Chondrocyte (in vitro differentiated cells): ENCODE results near the gene ARHGAP26. TPM values are rescaled to one million over a fixed set of nuclear protein-coding genes. Genes with fewer than 3 reads are reported as not detected.

Source experiments
- DNase-seq: peaks from one replicate; pipeline ENCODE4 v3.0.0; 2021; ENCODE audit warnings: mixed read lengths, low spot score
- H3K27ac Mint-ChIP-seq: one replicate; pipeline ENCODE4 v1.8.0; 2021; ENCODE audit warnings: mild to moderate bottlenecking, moderate library complexity, mixed read lengths; ENCODE audit not compliant: unreplicated experiment
- H3K27me3 Mint-ChIP-seq: 2 replicates; pipeline ENCODE4 v1.8.0; 2021; ENCODE audit warnings: low read depth, mixed read lengths
- H3K36me3 Mint-ChIP-seq: 2 replicates; pipeline ENCODE4 v1.8.0; 2021; ENCODE audit warnings: low read depth, mixed read lengths
- H3K4me1 Mint-ChIP-seq: 2 replicates; pipeline ENCODE4 v1.8.0; 2021; ENCODE audit warnings: low read depth, mild to moderate bottlenecking, mixed read lengths
- H3K4me3 Mint-ChIP-seq: one replicate; pipeline ENCODE4 v1.8.0; 2021; ENCODE audit warnings: mild to moderate bottlenecking, moderate library complexity, mixed read lengths; ENCODE audit not compliant: unreplicated experiment
- H3K9me3 Mint-ChIP-seq: 2 replicates; pipeline ENCODE4 v1.8.0; 2021; ENCODE audit warnings: low read depth, mixed read lengths
- CTCF ChIP-seq: fragments of 200-600 bp; sonication (generic); IDR thresholded peaks from 2 replicates; pipeline ENCODE4 v1.5.0; 2021; ENCODE audit warnings: antibody characterized with exemption, mild to moderate bottlenecking, moderate library complexity
- total RNA-seq: library from RNA; stranded (reverse); gene quantifications from 3 replicates; pipeline ENCODE4 v1.2.1, GENCODE V29; 2021

ARHGAP26 gene
- total RNA-seq, 1 donor from 2014 or later, result 16.4 TPM

GRCh38 chr5:143204474-143205246 is 434.5 kb downstream of the ARHGAP26 start:
- peaks cover 10% of the 10 kb centered on the region for H3K9me3 Mint-ChIP-seq
- no peaks in the 10 kb centered on the region for H3K36me3 Mint-ChIP-seq
- no peak for TF ChIP-seq CTCF
- no peak for DNase-seq
- no peak overlapping the region for H3K4me3 Mint-ChIP-seq
- H3K4me1 Mint-ChIP-seq, result peaks cover 36% of the 10 kb centered on the region
- no peaks in the 10 kb centered on the region for H3K27me3 Mint-ChIP-seq
- H3K27ac Mint-ChIP-seq, result peak overlapping the region; percentile 81

- peaks cover under 1% of the 10 kb centered on the region for H3K36me3 Mint-ChIP-seq
- DNase-seq, result no peak
- H3K4me1 Mint-ChIP-seq, result peaks cover 36% of the 10 kb centered on the region
- H3K27me3 Mint-ChIP-seq, result no peaks in the 10 kb centered on the region
- H3K4me3 Mint-ChIP-seq, result no peak overlapping the region
- no peak for TF ChIP-seq CTCF
- H3K27ac Mint-ChIP-seq, result peak overlapping the region; percentile 81
- peaks cover 10% of the 10 kb centered on the region for H3K9me3 Mint-ChIP-seq
These were observed 435.2 kb downstream of the ARHGAP26 start for GRCh38 chr5:143205386-143205785.

GRCh38 chr5:143205883-143206195 is 435.7 kb downstream of the ARHGAP26 start:
- Mint-ChIP-seq H3K27me3 (no peaks in the 10 kb centered on the region), H3K9me3 (peaks cover 10% of the 10 kb centered on the region), H3K4me3 (no peak overlapping the region), H3K36me3 (peaks cover 2% of the 10 kb centered on the region), H3K4me1 (peaks cover 33% of the 10 kb centered on the region), H3K27ac (peak overlapping the region; percentile 18)
- DNase-seq, result no peak
- TF ChIP-seq CTCF, result no peak

GRCh38 chr5:143206196-143207053 is 436.2 kb downstream of the ARHGAP26 start:
- Mint-ChIP-seq H3K4me3 (no peak overlapping the region), H3K27ac (peak overlapping the region; percentile 18), H3K9me3 (peaks cover 10% of the 10 kb centered on the region), H3K27me3 (no peaks in the 10 kb centered on the region), H3K4me1 (peaks cover 33% of the 10 kb centered on the region), H3K36me3 (peaks cover 2% of the 10 kb centered on the region)
- no peak for TF ChIP-seq CTCF
- DNase-seq, result no peak

- H3K27ac Mint-ChIP-seq, result no peak overlapping the region
- peaks cover 2% of the 10 kb centered on the region for H3K36me3 Mint-ChIP-seq
- DNase-seq, result no peak
- H3K4me3 Mint-ChIP-seq, result no peak overlapping the region
- no peaks in the 10 kb centered on the region for H3K27me3 Mint-ChIP-seq
- peaks cover 10% of the 10 kb centered on the region for H3K9me3 Mint-ChIP-seq
- TF ChIP-seq CTCF, result no peak
- H3K4me1 Mint-ChIP-seq, result peaks cover 33% of the 10 kb centered on the region
These were observed 436.9 kb downstream of the ARHGAP26 start for GRCh38 chr5:143207058-143207457.
